HG03175 (cell line): ENCODE results near the gene IGF2BP2.
"Not testable (repeated sequence)": the region's sequence is repeated elsewhere in the genome, so short reads cannot be mapped to it uniquely, and the experiment has no call there.

Experiments
- ATAC-seq: cut with Tn5 transposase; IDR thresholded peaks from one replicate; pipeline ENCODE4 v1.9.1; 2021; ENCODE audit warnings: mild to moderate bottlenecking, moderate library complexity; ENCODE audit not compliant: unreplicated experiment

The IGF2BP2 gene

DNA sequence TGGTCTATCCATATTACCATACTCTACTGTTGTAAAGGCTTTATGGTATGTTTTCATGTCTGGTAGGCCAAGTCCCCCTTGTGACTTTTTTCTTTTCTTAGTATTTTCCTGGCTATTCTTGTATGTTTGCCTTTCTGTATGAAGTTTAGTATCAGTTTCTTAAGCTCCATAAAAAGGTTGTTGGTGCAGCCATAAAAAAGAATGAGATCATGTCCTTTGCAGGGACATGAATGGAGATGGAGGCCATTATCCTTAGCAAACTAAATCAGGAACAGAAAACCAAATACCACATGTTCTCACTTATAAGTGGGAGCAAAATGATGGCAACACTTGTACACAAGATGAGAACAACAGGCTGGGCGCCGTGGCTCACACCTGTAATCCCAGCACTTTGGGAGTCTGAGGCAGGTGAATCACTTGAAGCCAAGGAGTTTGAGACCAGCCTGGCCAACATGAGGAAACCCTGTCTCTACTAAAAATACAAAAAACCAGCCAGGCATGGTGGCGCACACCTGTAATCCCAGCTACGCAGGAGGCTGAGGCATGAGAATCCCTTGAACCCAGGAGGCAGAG, 13.7 kb upstream of the IGF2BP2 start:
- not testable (repeated sequence) for ATAC-seq

DNA sequence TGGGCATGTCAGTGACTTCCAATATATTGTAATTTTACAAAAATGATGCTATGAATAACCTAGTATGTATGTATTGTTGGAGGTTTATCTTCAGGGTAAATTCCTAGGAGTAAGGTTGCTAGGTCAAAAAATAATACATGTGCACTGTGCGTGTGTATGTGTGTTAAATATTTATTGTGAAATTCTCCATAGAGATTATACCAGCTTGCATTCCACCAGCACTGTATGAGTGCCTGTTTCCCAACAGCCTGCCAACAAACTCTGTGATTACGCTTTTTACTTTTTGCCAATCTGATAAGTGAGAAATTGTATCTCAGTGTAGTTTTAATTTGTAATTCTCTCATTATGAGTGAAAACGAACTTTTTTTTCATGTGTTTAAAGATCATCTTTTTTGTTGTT, 12.6 kb upstream of the IGF2BP2 start:
- no peak for ATAC-seq

DNA sequence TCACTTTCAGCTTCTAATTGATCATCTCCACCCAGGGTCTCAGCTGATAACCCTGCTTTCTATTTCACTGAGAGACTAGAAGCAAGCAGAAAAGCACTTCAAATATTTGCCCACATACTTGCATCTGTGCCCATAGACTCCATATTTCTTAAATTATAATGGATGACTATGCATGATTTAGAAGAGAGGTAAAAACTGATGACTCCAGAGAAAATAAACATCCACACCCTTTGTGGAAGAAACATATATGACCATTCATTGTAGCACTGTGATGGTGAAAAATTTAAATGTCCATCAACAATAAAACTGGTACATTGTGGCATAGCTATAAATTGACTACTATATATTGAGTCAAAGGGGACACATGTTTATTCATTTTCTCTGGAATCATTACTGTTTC, 7.1 kb upstream of the IGF2BP2 start:
- no peak for ATAC-seq

DNA sequence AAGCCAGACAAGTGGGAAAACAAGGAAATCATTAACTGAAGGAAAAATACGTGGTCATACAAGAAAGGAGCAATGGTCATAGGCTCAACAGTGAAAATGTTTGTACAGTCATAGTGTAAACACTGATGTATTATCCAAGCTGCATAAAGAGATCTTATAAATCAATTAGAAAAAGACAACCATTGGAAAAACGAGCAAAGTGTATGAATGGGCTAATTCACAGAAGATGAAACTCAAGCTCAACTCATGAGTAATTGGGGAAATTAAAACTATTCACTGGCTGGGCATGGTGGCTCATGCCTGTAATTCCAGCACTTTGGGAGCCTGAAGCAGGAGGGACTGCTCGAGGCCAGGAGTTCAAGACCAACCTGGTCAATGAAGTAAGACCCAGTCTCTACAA, 6.4 kb upstream of the IGF2BP2 start:
- ATAC-seq, result no peak

DNA sequence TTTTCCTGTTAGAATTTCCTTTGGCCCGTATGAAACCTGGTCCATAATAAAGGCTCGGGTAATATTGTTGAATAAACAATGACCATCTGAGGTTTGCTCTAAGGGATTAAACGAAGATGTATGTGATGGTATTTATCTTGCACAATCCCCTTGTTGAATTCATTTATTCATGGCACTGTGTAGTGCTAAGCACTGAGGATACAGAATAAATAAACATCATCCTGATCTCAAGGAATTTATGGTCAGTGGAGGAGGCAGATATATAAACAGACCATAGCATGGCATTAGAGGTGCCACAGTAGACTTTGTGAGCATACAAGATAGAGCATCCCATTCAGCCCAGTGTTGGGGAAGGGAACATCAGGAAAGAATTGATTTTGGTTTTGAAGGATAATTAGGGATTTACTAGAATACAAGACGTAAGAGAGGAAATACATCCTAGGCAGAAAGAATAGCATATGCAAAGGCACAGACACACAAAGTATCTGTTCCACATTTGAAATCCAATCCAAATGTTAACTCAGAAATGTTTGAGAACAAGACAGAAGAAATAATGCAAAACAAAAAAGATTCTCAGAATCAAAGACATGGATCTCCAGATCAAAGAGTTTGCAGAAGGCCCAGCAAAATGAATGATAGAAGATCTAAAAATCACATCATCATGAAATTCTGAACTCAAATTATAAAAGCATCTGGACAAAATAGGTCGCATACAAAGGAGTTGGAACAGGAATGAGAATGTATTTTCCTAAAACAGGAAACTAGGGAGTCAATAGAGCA, 5.4 kb upstream of the IGF2BP2 start:
- ATAC-seq, result no peak

DNA sequence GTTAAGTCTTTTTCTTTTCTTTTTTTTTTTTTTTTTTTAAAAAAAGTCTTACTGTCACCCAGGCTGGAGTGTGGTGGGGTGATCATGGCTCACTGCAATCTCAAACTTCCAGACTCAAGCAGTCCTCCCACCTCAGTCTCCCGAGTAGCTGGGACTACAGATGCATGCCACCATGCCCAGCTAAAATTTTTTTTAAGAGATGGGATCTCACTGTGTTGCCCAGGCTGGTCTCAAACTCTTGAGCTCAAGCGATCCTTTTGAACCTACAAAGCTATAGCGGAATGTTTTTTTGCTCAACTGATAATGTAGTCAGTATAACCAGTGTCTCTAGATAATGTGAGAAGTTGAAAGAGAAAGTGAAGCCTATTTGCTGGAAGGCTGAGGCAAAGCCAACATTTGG, 3.9 kb upstream of the IGF2BP2 start:
- ATAC-seq, result no peak

DNA sequence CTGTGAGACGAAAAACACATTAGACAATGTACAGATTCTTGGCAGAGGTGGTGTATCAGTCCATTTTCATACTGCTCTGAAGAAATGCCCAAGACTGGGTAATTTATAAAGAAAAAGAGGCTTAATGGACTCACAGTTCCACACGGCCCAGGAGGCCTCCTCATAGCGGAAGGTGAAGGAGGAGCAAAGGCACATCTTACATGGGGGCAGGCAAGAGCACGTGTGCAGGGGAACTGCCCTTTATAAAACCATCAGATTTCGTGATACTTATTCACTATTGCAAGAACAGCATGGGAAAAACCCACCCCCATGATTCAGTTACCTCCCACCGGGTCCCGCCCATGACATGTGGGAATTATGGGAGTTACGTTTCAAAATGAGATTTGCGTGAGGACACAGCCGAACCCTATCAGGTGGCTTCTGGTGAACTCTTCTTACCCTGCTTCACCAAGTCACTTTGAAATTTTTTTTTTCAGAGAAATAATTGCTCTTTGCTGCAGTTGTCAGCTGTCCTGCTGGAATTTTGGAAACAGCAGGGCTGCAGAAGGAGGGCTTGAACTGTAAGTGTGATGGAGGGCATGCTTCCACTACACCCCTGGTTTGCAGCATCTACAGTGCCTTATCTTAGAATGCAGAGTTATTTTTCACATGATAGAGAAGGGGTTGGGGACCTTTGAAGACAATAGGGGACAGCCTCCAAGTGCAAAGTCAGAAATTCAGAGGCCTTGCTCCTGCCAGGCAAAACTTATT, 2.9 kb upstream of the IGF2BP2 start:
- ATAC-seq, result no peak

DNA sequence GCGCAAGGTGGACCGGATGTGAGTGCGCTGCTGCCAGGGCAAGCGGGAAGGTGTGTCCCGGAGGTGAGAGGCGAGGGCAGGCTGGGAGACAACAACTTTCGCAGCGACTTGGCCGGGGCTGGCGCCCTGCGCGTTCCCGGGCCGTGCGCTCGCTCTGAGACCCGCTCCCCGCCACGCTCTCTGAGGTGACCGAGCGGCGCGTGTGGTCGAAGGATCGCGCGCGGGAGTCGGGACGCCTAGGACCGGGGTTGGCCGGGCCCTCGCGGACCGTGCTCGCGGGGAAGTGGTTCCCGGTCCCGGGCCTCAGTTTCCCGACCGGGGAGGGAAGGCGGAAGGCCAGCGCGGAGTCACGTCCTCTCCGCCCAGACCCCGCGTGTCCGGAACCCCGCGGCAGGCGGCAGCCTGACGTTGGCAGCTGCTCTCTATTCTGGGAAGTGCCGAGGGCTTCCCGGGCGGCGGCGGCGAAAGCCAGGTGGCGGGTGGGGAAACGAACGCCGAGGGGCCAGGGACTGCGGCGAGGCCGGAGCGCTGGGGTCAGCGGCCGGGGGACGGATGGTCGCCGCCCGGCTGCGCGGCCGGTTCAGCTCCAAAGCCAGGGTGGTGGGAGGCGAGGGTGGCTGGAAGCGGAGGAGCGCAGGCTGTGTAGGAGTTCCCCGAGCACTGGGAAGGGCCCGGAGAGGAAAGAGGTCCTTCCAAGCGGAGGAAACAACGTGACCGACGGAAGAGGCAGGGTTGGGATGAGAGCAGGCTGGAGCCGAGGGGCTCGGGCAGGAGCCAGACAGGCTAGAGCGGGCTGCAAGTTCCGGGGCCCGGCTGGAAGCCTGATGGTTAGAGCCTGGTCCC, 1.0 kb upstream of the IGF2BP2 start:
- peak; percentile 51 for ATAC-seq

DNA sequence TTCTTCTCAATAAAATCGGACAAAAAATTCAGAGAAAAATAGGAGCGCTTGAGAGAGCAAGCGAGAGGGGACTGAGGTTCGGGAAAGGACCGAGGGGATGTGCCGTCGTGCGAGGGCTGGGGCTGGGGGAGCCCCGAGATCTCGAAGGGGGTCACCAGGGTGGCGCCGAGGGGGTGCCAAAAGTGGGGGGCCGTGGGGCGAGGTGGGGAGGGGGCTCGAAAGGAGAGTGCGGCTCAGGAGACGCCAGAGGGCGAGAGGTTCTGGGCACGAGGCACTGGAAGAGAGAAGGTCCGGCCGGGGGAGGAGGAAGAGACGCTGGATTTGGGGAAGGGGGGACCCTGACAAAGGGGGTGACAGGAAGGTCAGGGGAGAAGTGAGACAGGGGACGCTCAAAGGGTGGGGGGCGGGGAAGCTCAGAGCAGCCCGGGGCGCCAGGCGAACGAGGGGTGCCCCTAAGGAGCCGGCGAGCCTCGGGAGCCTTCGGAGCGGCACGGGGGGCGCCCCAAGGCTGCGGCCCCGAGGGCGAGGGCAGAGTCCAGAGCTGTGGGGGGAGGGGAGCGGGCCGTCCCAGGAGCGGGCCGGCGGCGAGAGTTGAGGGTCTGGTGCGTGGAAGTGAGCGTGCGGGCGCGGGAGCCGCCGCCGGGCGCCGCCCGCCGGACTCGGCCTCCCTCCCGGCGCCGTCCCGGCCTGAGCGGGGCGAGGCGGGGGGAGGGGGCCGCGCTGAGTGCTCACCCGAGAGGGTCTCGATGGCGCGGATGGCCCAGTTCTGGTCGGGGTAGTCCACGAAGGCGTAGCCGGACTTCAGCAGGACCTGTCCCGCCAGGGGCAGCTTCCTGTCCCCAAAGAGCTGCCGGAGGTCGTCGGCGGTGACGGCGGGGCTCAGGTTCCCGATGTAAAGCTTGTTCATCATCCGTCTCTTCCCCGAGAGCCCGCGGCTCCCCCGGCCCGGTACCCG, 514 bp downstream of the IGF2BP2 start:
- ATAC-seq, result peak; percentile 15

DNA sequence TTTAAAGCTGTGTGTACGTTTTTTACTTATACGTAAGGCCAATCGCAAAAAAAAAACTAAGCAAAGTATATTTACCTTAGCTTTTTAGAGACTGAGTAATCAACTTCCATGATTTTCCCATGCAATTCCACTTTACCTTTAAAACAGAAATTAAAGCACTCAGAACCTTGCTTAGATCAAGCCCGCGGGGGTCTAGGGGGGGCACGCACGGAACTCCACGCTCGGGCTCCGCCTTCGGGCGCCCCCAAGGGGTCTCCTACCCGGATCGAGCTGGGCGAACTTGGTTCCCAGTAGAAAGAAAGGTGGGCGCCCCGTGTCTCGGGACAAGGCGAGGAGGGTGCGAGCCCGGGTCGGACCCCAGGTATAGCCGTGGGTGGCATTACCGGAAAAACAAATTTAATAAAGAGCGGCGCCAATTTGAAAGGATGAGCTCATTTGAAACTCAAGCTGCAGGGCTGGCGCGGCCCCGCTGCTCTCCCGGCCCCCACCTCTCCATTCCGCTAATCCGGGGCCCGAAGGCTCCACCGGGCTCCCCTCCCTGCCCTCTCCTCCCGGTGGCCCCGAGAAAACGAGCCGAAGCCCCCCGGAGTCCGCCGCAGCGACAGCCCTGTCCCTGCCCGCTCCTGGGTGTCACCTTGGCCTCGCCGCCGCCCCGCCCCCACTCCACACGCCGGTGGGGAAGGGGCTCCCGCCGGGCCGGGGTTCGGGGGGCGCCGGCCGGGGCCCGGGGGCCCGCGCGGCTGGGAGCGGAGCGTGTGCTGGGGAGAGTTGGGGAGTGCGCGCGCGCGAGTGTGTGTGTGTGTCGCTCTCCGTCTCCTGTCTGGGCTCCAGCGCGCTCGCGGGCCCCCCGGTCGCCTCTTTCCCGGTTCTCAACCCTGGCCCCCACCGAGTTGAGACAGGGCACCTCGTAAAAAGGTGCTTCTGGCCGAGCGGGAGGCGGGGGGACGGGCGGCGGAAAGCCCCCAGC, 1.5 kb downstream of the IGF2BP2 start:
- no peak for ATAC-seq

DNA sequence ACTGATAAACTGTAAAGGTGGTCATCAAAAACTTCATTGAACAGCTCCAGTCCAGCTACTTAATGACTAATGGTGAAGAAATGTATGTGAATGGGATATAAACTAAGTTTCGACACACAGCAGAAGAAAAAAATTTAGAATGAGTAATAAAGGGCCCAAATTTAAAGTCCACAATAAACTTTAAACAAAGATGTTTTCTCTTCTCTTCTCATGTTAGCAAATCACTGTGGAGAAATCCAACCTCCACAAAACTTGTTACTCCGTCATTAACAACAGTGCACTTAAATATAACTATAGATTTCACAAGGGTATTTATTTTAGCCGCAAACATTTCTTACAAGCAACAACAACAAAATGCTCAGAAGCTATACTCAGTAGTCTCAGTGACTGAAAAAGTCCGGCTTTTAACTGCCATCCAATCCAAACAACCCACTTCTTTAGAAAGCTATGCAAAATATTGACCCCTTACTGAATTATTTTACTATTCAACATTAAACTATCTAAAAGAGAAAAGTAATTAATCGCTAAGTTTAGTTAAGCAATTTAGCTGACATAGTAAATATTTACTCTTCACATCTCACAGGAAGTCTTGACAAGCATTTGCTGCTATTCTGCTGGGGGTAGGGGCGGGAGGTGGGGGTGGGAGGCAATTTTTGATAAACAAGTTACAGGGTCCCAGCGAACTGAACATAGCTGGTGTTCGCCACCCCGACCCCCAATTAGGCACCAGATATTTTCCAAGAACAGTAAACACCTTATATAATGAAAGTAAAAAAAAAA, 2.4 kb downstream of the IGF2BP2 start:
- ATAC-seq, result no peak

DNA sequence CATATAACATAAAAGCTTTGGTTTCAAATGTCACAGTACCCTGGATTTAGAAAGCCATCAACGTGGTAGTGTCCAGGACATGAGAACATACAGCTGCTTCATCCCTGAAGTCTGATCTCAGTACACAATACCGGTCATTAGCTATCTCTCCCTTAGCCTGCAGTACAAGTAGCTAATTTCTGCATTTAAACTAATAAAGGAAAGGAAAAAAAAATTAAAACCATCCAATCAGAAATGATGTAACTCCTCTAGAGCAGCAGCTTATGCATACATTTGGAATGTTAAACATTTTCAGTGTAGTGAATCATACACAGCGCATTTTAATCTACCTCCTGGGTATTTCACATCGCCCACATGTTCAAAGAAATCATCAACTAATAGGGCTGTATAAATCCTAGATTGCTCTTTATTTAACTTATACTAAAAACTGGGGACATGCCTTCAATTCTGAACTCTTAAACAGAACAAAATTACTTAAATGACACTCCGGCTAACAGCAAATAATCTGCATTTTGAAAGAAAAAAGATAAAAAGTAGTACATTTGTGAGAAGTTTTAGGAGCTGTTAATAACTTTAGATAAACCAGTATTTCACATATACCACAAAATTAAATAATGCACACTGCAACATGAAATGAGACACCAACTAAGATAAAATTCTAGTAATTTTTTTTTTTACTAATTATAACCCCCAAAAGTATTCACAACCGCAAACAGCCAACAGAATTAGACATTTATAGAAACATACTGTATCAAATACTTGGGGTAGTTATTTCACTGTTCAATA, 3.7 kb downstream of the IGF2BP2 start:
- no peak for ATAC-seq

DNA sequence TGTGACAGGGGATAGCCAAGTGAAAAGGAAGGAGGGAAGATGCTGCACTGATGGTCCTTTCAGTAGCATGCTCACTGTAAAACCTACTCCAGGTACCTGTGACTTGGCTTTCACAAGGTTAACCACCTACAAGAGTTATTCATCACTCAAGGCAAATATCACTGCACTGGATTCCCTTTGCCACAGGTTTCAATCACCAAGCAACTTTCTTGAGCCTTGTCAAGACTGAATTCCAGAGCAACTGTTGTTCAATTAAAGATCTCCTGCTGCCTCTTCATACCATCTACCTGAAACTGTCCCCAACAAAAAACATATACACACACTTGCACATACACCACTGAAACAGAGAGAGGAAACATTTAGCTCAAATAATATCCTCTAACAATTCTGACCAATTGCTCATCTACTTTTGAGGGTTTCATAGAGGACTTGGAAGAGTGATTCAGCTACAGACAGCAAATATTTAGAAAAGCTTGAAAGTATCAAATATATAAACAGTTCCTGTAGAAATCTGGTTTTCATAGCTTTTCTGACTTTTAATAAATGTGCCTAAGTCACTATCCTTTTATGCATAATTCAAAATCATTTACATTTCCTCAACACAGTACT, 6.5 kb downstream of the IGF2BP2 start:
- no peak for ATAC-seq

DNA sequence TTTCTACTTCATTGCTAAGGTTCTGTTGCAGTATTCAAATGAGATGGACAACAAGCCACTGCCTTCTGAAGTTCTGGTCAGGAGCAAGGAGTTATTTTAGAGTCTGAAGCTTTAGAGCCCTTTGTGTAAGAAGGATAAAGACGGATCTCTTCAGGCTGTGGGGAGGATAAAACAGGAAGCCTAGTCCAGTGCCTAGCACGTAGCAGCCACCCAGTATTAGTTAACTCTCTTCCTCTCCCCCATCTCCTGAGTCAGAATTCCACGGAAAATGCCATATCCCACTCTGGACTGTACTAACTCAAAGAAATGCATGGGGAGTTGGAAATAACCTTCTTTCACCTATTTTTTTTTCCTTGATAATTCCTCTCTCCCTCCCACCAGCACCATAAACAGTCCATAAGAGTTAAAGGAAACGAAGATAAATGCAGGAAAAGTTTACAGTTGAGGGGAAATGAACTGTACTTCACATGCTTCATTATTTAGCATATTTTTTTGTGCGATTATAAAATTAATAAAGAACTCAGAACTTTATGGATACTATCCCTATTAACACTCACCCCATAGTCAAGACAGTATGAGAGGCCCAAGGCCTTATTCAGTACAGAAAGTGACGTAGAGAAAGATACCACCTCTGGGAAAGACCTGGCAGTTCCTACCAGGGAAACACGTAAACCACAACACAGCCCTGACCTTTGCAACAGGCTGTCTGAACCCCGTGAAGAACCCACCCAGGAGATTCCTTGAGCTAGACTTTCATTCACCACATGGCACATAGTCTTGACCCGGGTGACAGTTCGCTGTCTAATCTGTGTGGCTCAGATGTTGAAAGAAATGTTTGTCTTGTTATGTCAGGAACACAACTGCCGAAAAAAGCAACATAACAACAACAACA, 9.2 kb downstream of the IGF2BP2 start:
- ATAC-seq, result no peak

DNA sequence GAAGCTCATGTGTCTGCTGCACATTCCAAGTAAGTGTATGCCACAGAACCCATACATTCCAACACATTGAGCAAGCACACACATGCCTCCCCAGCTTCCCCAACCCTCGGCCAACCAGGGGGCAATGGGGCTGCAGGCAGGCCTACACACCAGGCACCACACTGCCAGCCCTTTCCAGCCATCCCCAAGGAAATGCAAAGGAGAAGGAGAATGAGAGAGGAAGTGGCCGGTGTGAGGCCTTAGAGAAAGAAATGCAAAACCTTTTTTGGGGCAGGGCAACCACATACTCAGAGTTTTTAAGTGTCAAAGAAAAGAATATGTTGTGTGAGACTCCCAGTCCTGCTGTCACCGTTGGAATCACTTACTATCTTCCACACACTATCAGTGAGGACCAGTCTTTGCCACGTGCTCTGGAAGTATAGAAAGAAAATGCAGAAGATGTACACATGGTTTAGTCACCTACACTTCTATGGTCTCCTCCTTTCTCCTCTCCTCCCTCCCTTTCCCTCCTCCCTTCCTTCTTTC, 11.1 kb downstream of the IGF2BP2 start:
- no peak for ATAC-seq

DNA sequence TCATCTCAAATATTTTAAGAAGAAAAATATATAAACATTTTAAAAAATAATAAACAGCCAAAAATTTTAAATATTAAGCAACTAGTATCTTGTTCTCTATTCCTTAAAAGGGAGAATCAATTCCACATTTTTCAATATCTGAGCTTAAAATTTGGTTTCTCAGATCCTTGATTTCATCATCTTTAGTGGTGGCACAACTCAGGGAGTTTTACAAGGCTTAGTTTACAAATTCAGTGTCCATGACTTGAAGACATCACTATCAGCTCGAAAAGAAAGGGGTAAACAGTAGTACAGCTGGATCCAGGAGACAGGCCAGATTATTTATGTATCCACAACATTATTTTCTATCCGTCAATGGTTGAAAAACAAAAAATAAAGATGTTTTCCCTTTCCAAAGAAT, 11.6 kb downstream of the IGF2BP2 start:
- no peak for ATAC-seq
